ENCODE data around the gene PECR.

Gene PECR

GRCh38 chr2:216018709-216019108 is 62.9 kb downstream of the PECR start:
- H3K4me3 ChIP-seq, result no peak overlapping the region
- H3K27ac ChIP-seq, result no peak overlapping the region
- no peak for TF ChIP-seq CTCF (IDR thresholded peaks at IDR 0.05)
- DNase-seq (ENCODE audit: low spot score), result no peak

GRCh38 chr2:216017365-216017764 is 64.2 kb downstream of the PECR start:
- no peak overlapping the region for H3K27ac ChIP-seq
- TF ChIP-seq CTCF (IDR thresholded peaks at IDR 0.05), result no peak
- no peak for DNase-seq (ENCODE audit: low spot score)

GRCh38 chr2:216016581-216016980 is 65.0 kb downstream of the PECR start:
- Histone ChIP-seq H3K4me3 (no peak overlapping the region), H3K27ac (no peak overlapping the region)
- no peak for DNase-seq (ENCODE audit: low spot score)
- TF ChIP-seq CTCF (IDR thresholded peaks at IDR 0.05), result no peak

More at GRCh38 chr2:216017365-216017764, 64.2 kb downstream of the PECR start:
- no peak overlapping the region for H3K4me3 ChIP-seq

DNA sequence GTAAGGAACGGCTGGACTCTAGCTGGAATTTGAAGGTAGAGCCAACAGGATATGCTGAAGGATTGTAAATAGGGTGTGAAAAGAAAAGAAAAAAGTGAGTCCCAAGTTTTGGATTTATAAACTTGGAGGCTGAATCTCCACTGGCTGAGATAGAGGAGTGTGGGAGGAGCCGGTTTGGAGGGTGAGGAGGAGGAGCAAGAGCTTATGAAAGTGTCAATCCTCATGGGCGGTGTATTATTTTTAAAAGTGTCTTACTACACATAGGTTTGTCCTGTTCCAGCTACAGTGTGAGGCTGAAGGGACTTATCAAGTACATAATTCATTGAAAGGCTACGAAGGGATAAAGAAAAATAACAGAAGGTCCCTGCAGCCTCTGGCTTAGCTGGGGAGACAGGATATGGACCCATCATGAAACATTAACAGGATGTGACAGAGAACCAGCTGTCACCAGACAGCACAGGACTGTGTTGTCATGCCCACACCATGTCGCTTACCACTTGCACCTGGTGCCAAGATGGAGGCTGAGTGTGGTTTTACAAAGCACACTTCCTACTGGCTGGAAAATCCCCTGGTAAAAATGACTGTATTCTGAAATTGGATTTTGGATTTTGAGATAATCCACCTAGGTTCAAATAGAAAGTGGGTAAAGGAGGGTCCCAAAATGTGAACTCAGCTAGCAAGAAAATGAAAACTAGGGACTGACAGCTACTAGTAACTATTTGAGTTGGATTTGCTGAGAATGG is 65.7 kb downstream of the PECR start:
- no peak for DNase-seq (ENCODE audit: low spot score)
- no peak for TF ChIP-seq CTCF (IDR thresholded peaks at IDR 0.05)
- Histone ChIP-seq H3K4me3 (no peak overlapping the region), H3K27ac (no peak overlapping the region)

GRCh38 chr2:216014986-216015385 is 66.6 kb downstream of the PECR start:
- no peak overlapping the region for H3K4me3 ChIP-seq
- H3K27ac ChIP-seq, result no peak overlapping the region
- TF ChIP-seq CTCF (IDR thresholded peaks at IDR 0.05), result no peak
- no peak for DNase-seq (ENCODE audit: low spot score)

DNA sequence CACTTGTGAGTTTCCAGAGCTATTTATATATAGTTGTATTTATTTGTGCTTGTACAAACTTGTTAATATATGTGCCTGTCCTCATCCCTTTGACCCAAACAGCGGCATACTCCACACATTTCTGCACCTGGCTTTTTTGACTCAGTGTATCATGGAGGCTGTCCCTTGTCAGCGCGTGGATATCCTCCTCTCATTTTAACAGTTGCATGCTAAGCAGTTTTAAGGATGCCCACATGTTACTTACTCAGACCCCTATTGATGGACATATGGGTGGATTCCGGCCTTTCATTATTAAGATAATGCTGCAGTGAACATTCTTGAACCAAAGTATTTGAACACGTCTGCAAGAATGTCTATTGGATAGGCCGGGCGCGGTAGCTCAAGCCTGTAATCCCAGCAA is 67.6 kb downstream of the PECR start:
- Histone ChIP-seq H3K4me3 (no peak overlapping the region), H3K27ac (no peak overlapping the region)
- DNase-seq (ENCODE audit: low spot score), result no peak
- TF ChIP-seq CTCF (IDR thresholded peaks at IDR 0.05), result no peak

All from coronary artery (tissue), 2 donors.